Mesenchymal stem cell (in vitro differentiated cells and primary cell): ENCODE results near the gene DSCAM.

Experiments used
- DNase-seq: peaks from one replicate; pipeline ENCODE4 v3.0.0-alpha.2; 2013
- H2AFZ ChIP-seq: one replicate; pipeline ENCODE4 v1.6.1; 2013; ENCODE audit warnings: low read depth, mild to moderate bottlenecking, control low read depth, inconsistent platforms, low read length, moderate library complexity
- H2AK5ac ChIP-seq: 2 replicates; pipeline ENCODE4 v1.6.1; 2013; ENCODE audit warnings: low read length, moderate library complexity, mild to moderate bottlenecking, inconsistent platforms; ENCODE audit not compliant: severe bottlenecking
- H2BK120ac ChIP-seq: one replicate; pipeline ENCODE4 v1.6.1; 2013; ENCODE audit warnings: low read depth, mild to moderate bottlenecking, inconsistent platforms, low read length, moderate library complexity
- H2BK12ac ChIP-seq, 2 experiments: one replicate each; pipeline ENCODE4 v1.6.1; 2013; ENCODE audit warnings: inconsistent platforms in 2 of 2, low read length in 2 of 2, mild to moderate bottlenecking in 2 of 2, moderate library complexity in 2 of 2, control low read depth in 1 of 2
- H2BK15ac ChIP-seq: one replicate; pipeline ENCODE4 v1.6.1; 2013; ENCODE audit warnings: mild to moderate bottlenecking, low read depth, inconsistent platforms; ENCODE audit not compliant: poor library complexity, severe bottlenecking
- H2BK5ac ChIP-seq: 2 replicates; pipeline ENCODE4 v1.6.1; 2013; ENCODE audit warnings: low read depth, mild to moderate bottlenecking, low read length, control low read depth, inconsistent platforms; ENCODE audit not compliant: poor library complexity, severe bottlenecking
- H3K14ac ChIP-seq, 2 experiments: one replicate each; pipeline ENCODE4 v1.6.1; 2013; ENCODE audit warnings: inconsistent platforms in 2 of 2, low read length in 2 of 2, control low read depth in 1 of 2, mild to moderate bottlenecking in 1 of 2, moderate library complexity in 1 of 2
- H3K18ac ChIP-seq, 2 experiments: one replicate each; pipeline ENCODE4 v1.6.1; 2013; ENCODE audit warnings: inconsistent platforms in 2 of 2, low read length in 2 of 2, control low read depth in 1 of 2, low read depth in 1 of 2, mild to moderate bottlenecking in 1 of 2
- H3K23ac ChIP-seq, 2 experiments: one replicate each; pipeline ENCODE4 v1.6.1; 2013; ENCODE audit warnings: inconsistent platforms in 2 of 2, low read length in 2 of 2, mild to moderate bottlenecking in 2 of 2, moderate library complexity in 2 of 2, control low read depth in 1 of 2
- H3K27ac ChIP-seq: 2 replicates; pipeline ENCODE4 v1.5.1; 2013; ENCODE audit warnings: mild to moderate bottlenecking, moderate library complexity, low read length, control low read depth, inconsistent platforms; ENCODE audit not compliant: poor library complexity, severe bottlenecking
- H3K27me3 ChIP-seq, 2 experiments: 2 replicates each; pipeline versions ENCODE4 v1.6.1 to v1.7.0; 2013; ENCODE audit warnings: low read length in 2 of 2, mild to moderate bottlenecking in 2 of 2, moderate library complexity in 2 of 2, control low read depth in 1 of 2, inconsistent platforms in 1 of 2; ENCODE audit not compliant: control insufficient read depth in 1 of 2, insufficient read depth in 1 of 2
- H3K36me3 ChIP-seq, 2 experiments: 2 replicates each; pipeline versions ENCODE4 v1.6.1 to v1.7.0; 2013; ENCODE audit warnings: low read length in 2 of 2, control low read depth in 1 of 2, inconsistent platforms in 1 of 2, low read depth in 1 of 2, mild to moderate bottlenecking in 1 of 2; ENCODE audit not compliant: insufficient read depth in 2 of 2, control insufficient read depth in 1 of 2
- H3K4ac ChIP-seq, 2 experiments: one replicate each; pipeline ENCODE4 v1.6.1; 2013; ENCODE audit warnings: inconsistent platforms in 2 of 2, low read length in 2 of 2, mild to moderate bottlenecking in 2 of 2, moderate library complexity in 2 of 2, control low read depth in 1 of 2, low read depth in 1 of 2
- H3K4me1 ChIP-seq: 2 replicates; pipeline ENCODE4 v1.6.1; 2013; ENCODE audit warnings: low read depth, low read length, control low read depth; ENCODE audit not compliant: control insufficient read depth, insufficient read depth
- H3K4me2 ChIP-seq: 2 replicates; pipeline ENCODE4 v1.6.1; 2013; ENCODE audit warnings: low read length, mild to moderate bottlenecking, inconsistent platforms; ENCODE audit not compliant: poor library complexity, severe bottlenecking
- H3K4me3 ChIP-seq, 2 experiments: 2 replicates each; pipeline versions ENCODE4 v1.5.1 to v1.7.0; 2013; ENCODE audit warnings: low read length in 2 of 2, mild to moderate bottlenecking in 2 of 2, control low read depth in 1 of 2, low read depth in 1 of 2; ENCODE audit not compliant: insufficient read depth in 1 of 2
- H3K79me1 ChIP-seq: replicated peaks from 2 replicates; pipeline ENCODE4 v1.6.1; 2013; ENCODE audit warnings: mild to moderate bottlenecking, control low read depth, low read length, inconsistent platforms; ENCODE audit not compliant: poor library complexity, severe bottlenecking
- H3K9ac ChIP-seq: 2 replicates; pipeline ENCODE4 v1.7.0; 2013; ENCODE audit warnings: mild to moderate bottlenecking, low read length, moderate library complexity
- H3K9me3 ChIP-seq: 2 replicates; pipeline ENCODE4 v1.7.0; 2013; ENCODE audit warnings: mild to moderate bottlenecking, low read length; ENCODE audit not compliant: control insufficient read depth
- H4K8ac ChIP-seq: one replicate; pipeline ENCODE4 v1.6.1; 2013; ENCODE audit warnings: inconsistent platforms, mild to moderate bottlenecking, low read length, moderate library complexity
- H4K91ac ChIP-seq: one replicate; pipeline ENCODE4 v1.6.1; 2013; ENCODE audit warnings: mild to moderate bottlenecking, low read length, inconsistent platforms
- WGBS: methylation state at CpG from one replicate; pipeline ENCODE4 v1.1.7; 2013; ENCODE audit warnings: mixed read lengths; 5-methylcytosine and 5-hydroxymethylcytosine counted together

Gene DSCAM

DNA sequence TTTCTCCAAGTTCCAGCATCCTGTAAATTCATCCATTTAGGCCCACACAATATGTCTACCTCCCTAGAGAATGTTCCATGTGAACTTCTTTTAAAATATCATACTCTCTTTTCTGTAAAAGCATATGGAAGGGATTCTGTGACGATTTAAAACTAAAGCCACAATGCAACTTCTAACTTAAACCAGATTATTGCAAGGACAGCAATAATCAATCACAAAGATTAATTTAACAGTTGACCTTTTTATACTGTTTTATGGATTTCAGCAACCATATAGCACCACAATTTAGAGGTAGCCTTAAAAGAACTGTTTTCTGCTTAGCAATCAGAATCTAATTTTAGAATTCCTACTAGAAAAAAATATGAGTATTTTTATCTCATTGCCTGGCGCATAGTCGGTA, 58.3 kb downstream of the DSCAM start:
- Histone ChIP-seq H2BK5ac (no peak overlapping the region), H3K79me1 (no peaks in the 10 kb centered on the region), H3K36me3 (no peaks in the 10 kb centered on the region), H3K4ac (no peak overlapping the region), H3K18ac (no peak overlapping the region), H3K4me2 (no peak overlapping the region), H3K23ac (no peak overlapping the region), H2AK5ac (no peak overlapping the region), H2BK120ac (no peak overlapping the region), H2BK15ac (no peak overlapping the region), H2BK12ac (no peak overlapping the region), H3K4me3 (no peak overlapping the region), H3K4me1 (no peaks in the 10 kb centered on the region), H3K27ac (no peak overlapping the region), H3K27me3 (no peaks in the 10 kb centered on the region), H2AFZ (no peak overlapping the region), H3K9me3 (peaks cover 4% of the 10 kb centered on the region), H3K14ac (no peak overlapping the region), H3K9ac (no peak overlapping the region), H4K8ac (no peak overlapping the region), H4K91ac (no peak overlapping the region)
- DNase-seq, result no peak
- 100% methylated on average over 3 of the region's 3 CpGs for WGBS

DNA sequence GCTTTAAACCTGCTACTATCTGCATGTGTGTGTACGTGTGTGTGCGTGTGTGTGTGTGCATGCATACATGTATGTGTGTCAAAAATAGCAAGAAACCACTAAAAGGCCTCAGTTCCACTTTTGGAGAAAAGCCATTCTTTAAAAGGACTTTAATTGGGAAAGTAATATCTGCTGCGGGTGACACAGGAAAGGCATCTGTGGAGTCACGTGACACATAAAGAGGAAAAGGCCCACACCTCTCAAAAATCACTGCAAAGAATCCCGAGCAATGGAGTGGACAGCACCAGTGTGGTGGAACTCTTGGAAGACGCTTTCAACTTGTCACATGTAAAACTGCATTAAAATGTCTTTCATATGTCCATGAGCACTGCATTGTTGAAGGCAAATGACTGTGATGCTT, 63.6 kb downstream of the DSCAM start:
- Histone ChIP-seq H3K23ac (no peak overlapping the region), H3K18ac (no peak overlapping the region), H2AK5ac (no peak overlapping the region), H3K4me1 (no peaks in the 10 kb centered on the region), H3K4ac (no peak overlapping the region), H2BK5ac (no peak overlapping the region), H2BK12ac (no peak overlapping the region), H3K14ac (no peak overlapping the region), H3K27me3 (no peaks in the 10 kb centered on the region), H3K9me3 (no peaks in the 10 kb centered on the region), H3K4me2 (no peak overlapping the region), H2BK15ac (no peak overlapping the region), H4K8ac (no peak overlapping the region), H4K91ac (no peak overlapping the region), H2BK120ac (no peak overlapping the region), H2AFZ (no peak overlapping the region), H3K4me3 (no peak overlapping the region), H3K36me3 (no peaks in the 10 kb centered on the region), H3K9ac (no peak overlapping the region), H3K79me1 (no peaks in the 10 kb centered on the region), H3K27ac (no peak overlapping the region)
- no peak for DNase-seq
- 77% methylated on average over 6 of the region's 6 CpGs for WGBS

DNA sequence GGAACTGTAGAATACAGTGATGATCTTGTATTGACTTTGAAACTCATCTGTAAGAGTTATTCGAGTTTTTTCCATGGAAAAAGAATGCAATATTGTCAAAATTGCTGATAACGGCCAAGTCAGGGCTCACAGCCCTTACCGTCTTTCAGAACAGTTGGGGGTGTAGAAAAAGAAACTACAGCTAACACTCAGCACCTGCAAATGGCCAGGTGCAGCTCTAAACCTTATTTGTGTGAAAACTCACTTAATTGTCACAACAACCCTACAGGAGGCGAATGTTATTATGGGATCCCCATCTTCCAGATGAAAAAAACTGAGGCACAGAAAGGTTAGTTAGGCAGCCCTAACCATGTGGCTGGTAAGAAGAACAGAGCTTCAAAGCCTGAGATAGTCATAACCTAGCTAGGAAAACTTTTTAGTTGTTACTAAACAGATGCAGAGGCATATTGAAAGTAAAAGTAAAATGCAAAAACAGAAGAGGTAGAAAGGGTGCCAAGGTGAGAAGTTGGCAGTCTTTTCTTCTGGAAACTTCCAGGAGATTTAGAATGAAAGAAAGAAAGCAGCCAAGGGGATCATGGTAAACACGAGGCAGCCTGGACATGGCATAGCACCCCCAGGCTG, 76.4 kb downstream of the DSCAM start:
- Histone ChIP-seq H3K4me1 (no peaks in the 10 kb centered on the region), H3K79me1 (no peaks in the 10 kb centered on the region), H3K18ac (no peak overlapping the region), H3K9ac (no peak overlapping the region), H3K27ac (no peak overlapping the region), H3K27me3 (no peaks in the 10 kb centered on the region), H3K36me3 (no peaks in the 10 kb centered on the region), H3K9me3 (no peaks in the 10 kb centered on the region), H4K91ac (no peak overlapping the region), H3K4me2 (no peak overlapping the region), H3K4ac (no peak overlapping the region), H3K4me3 (no peak overlapping the region), H3K14ac (no peak overlapping the region), H4K8ac (no peak overlapping the region), H2BK5ac (no peak overlapping the region), H2BK15ac (no peak overlapping the region), H3K23ac (no peak overlapping the region), H2AFZ (no peak overlapping the region), H2BK12ac (no peak overlapping the region), H2BK120ac (no peak overlapping the region), H2AK5ac (no peak overlapping the region)
- no peak for DNase-seq
- WGBS, result 55% methylated on average over 5 of the region's 5 CpGs

GRCh38 chr21:40769231-40769630, 77.7 kb downstream of the DSCAM start:
- no peaks in the 10 kb centered on the region for H3K79me1 ChIP-seq
- H3K9ac ChIP-seq, result no peak overlapping the region
- H3K4me2 ChIP-seq, result no peak overlapping the region
- H3K23ac ChIP-seq, result no peak overlapping the region
- DNase-seq, result no peak
- no peak overlapping the region for H3K27ac ChIP-seq
- no peak overlapping the region for H3K18ac ChIP-seq
- no peaks in the 10 kb centered on the region for H3K27me3 ChIP-seq
- no peak overlapping the region for H3K14ac ChIP-seq
- no peak overlapping the region for H4K8ac ChIP-seq
- H3K4ac ChIP-seq, result no peak overlapping the region
- no peak overlapping the region for H2AFZ ChIP-seq
- H2BK15ac ChIP-seq, result no peak overlapping the region
- H2BK5ac ChIP-seq, result no peak overlapping the region
- no peak overlapping the region for H2AK5ac ChIP-seq
- H3K4me3 ChIP-seq, result no peak overlapping the region
- H4K91ac ChIP-seq, result no peak overlapping the region
- no peak overlapping the region for H2BK120ac ChIP-seq
- H3K36me3 ChIP-seq, result no peaks in the 10 kb centered on the region
- no peak overlapping the region for H2BK12ac ChIP-seq
- H3K4me1 ChIP-seq, result no peaks in the 10 kb centered on the region
- WGBS, result 77% methylated on average over 1 of the region's 1 CpG
- H3K9me3 ChIP-seq, result no peaks in the 10 kb centered on the region
